ENCODE results near the gene DPY19L1.

DNA sequence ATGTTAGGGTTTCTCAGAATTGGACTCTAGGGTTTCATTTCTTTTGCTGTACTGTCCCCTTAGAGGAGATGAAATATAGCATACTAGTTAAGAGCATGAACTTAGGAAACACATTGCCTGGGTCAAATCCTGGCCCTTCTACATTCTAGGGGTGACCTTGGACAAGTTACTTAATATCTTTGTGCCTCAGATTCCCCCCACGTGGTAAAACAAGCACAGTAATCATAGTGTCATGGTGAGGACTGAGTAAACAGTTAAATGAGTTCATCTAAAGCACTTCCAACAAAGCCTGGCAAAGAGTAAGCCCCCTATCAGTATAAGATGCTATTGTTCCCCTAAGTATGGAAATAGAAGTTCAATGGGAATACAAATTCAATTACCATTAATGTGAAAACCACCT lies 5.1 kb downstream of the DPY19L1 start:
- no peak for TF ChIP-seq POLR2AphosphoS5 (IDR thresholded peaks at IDR 0.05; ENCODE audit: low read depth, low read length)
- no peak for TF ChIP-seq POLR2A (IDR thresholded peaks at IDR 0.05; ENCODE audit: low read depth, low read length)
- no peak for TF ChIP-seq TAF1 (IDR thresholded peaks at IDR 0.05; ENCODE audit: low read depth, low read length)
- no peak for TF ChIP-seq PAX5 (IDR thresholded peaks at IDR 0.05; ENCODE audit: insufficient read depth, low read length, severe bottlenecking)
- no peak for TF ChIP-seq SPI1 (IDR thresholded peaks at IDR 0.05; ENCODE audit: low read depth, low read length)

Measured in GM12891 (cell line).